Measurements from ENCODE around the gene ALG14. TPM values are rescaled to one million over a fixed set of nuclear protein-coding genes. Genes with fewer than 3 reads are reported as not detected.

The ALG14 gene
- total and polyA plus RNA-seq, 10 of the 15 experiments (the other 5 are each of a cell fraction or from before 2014, with no cell fraction given): 2.6 to 19.2 (median 7.5) TPM

DNA sequence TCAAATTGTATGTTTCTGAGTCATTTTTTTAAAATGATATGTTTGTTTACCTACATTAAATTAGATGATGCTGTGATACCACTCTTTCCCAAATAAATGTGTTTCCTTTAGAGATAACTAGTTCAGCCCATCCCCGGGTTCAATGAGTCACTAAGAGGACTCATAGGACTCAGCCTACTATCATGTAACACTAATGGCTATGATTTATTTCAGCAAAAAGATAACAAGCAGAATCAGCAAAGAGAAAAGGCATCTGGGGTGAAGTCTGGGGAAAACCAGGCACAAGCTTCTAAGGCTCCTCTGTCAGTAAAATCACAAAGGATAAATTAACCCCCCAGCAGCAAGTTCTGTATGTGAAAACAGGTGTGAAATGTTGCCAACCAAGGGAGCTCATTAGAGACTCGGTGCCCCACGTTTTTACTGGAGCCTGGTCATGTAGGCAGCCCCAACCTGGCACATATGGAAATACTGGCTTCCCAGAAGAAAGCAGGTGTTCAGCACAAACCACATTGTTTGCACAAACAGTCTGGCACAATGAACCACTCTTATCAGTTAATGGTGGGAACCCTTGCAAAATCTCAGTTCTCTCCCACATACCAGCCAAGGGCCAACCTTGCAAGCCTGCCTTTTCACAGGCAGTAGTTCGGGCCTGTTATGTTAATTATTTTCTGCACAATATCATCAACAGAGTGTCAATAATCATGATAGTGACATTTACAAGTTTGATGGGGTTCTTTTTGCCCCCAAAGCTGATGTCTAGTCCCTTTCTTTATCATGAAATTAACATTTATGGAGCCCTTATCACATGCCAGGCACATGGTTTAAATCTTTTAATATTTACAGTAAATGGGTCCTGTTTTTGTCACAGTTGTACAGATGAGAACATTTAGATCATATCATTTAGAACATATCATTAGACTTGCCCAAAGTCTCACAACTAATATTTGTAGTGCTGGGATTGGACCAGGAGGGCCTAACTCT is 122.8 kb downstream of the ALG14 start:
- Histone ChIP-seq H3K4me1 (ENCODE audit: control insufficient read depth, insufficient read depth, low read length) (no peaks in the 10 kb centered on the region), H3K4me3 (no peak overlapping the region), H3K79me2 (ENCODE audit: control insufficient read depth, insufficient read depth, low read length) (no peaks in the 10 kb centered on the region), H3K27ac (ENCODE audit: control insufficient read depth, insufficient read depth) (no peak overlapping the region), H4K20me1 (ENCODE audit: control insufficient read depth, insufficient read depth) (no peaks in the 10 kb centered on the region), H3K27me3 (replicated peaks in 1 of 2; ENCODE audit: control insufficient read depth in 2 of 2, insufficient read depth in 2 of 2, low read length in 1 of 2) (no peaks in the 10 kb centered on the region), H2AFZ (ENCODE audit: control insufficient read depth, low read depth, low read length) (no peak overlapping the region), H3K4me2 (ENCODE audit: control insufficient read depth, insufficient read depth) (no peak overlapping the region), H3K9ac (ENCODE audit: control insufficient read depth, insufficient read depth, low read length) (no peak overlapping the region), H3K36me3 (ENCODE audit: control insufficient read depth in 2 of 2, insufficient read depth in 2 of 2, low read length in 1 of 2) (no peaks in the 10 kb centered on the region), H3K9me3 (replicated peaks; ENCODE audit: control insufficient read depth, insufficient read depth, low read length) (no peaks in the 10 kb centered on the region)
- no peak for TF ChIP-seq SRF (IDR thresholded peaks at IDR 0.05; ENCODE audit: low read depth in 2 of 2, low read length in 2 of 2)
- TF ChIP-seq YBX1 (IDR thresholded peaks at IDR 0.05): no peak
- TF ChIP-seq KDM1A (IDR thresholded peaks at IDR 0.05; ENCODE audit: borderline replicate concordance): no peak
- TF ChIP-seq EGR1 (IDR thresholded peaks at IDR 0.05; ENCODE audit: borderline replicate concordance in 1 of 2, low read depth in 2 of 2, low read length in 2 of 2): no peak
- BruUV-seq (replicated peaks): no TSS peak
- DNase-seq (ENCODE audit: low read depth, low spot score): no peak
- no peak for ATAC-seq
- WGBS (ENCODE audit: insufficient coverage, insufficient replicate concordance, low lambda C conversion rate, missing lambda C conversion rate): 38% methylated on average over 4 of the region's 4 CpGs
- ChIA-PET CTCF (no interaction called here), RAD21 (ENCODE audit: unreplicated experiment) (no interaction called here), SMC1A (ENCODE audit: uncharacterized antibody, unreplicated experiment) (no interaction called here), POLR2A (no interaction called here)
- FAIRE-seq: no peak
- intact Hi-C loops (cut with micrococcal nuclease; ENCODE audit: unreplicated experiment) (no loop called here), in situ Hi-C loops (cut with MboI) (no loop called here)

DNA sequence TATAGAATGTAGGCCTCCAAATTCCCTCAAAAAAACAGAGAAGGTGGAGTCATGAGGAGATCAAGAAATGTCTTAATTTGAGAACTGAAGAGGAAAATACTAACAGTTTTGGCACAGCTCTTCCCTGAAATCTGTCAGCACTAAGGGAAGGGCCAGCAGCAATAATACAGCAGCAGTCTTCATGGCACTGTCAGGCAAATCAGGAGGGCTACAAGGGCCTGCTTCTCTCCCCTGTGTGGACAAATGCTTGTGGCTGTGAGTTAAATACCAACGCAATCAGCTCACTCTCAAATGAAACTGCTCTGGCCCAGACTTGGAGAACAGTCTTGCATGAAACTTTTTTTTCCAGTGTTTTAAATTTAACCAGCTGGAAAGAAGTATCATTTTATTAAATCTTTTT is 125.3 kb downstream of the ALG14 start:
- intact Hi-C loops (cut with micrococcal nuclease; ENCODE audit: unreplicated experiment): no loop called here
- no peaks in the 10 kb centered on the region for H3K36me3 ChIP-seq (ENCODE audit: control insufficient read depth in 2 of 2, insufficient read depth in 2 of 2, low read length in 1 of 2)

More for the DNA sequence above, 125.3 kb downstream of the ALG14 start:
- TF ChIP-seq HSF1 (IDR thresholded peaks at IDR 0.05; ENCODE audit: low read depth, low read length): no peak
- WGBS (ENCODE audit: insufficient coverage, insufficient replicate concordance, low lambda C conversion rate, missing lambda C conversion rate): 71% methylated on average over 1 of the region's 1 CpG
- SMC1A ChIA-PET (ENCODE audit: uncharacterized antibody, unreplicated experiment): interaction anchor here (1.2 kb wide), 1 partner anchor 93 kb away, joined by 4 read pairs; no protein-coding TSS in a partner anchor
- H3K27me3 ChIP-seq (replicated peaks in 1 of 2; ENCODE audit: control insufficient read depth in 2 of 2, insufficient read depth in 2 of 2, low read length in 1 of 2): no peaks in the 10 kb centered on the region; a peak in 1 of 4 replicates
- ATAC-seq: no peak
- H3K4me2 ChIP-seq (ENCODE audit: control insufficient read depth, insufficient read depth): no peak overlapping the region
- RAD21 ChIA-PET (ENCODE audit: unreplicated experiment): interaction anchor here (0.6 kb wide), 1 partner anchor 175 kb away, joined by 3 read pairs; no protein-coding TSS in a partner anchor
- no peak overlapping the region for H3K27ac ChIP-seq (ENCODE audit: control insufficient read depth, insufficient read depth)
- no peaks in the 10 kb centered on the region for H3K9me3 ChIP-seq (replicated peaks; ENCODE audit: control insufficient read depth, insufficient read depth, low read length)
- FAIRE-seq: no peak
- BruUV-seq (replicated peaks): no TSS peak
- H2AFZ ChIP-seq (ENCODE audit: control insufficient read depth, low read depth, low read length): no peak overlapping the region
- no peaks in the 10 kb centered on the region for H3K79me2 ChIP-seq (ENCODE audit: control insufficient read depth, insufficient read depth, low read length)
- CTCF ChIA-PET: interaction anchor here (0.5 kb wide), 1 partner anchor 127 kb away, joined by 3 read pairs; no protein-coding TSS in a partner anchor
- no peaks in the 10 kb centered on the region for H3K4me1 ChIP-seq (ENCODE audit: control insufficient read depth, insufficient read depth, low read length)
- POLR2A ChIA-PET: no interaction called here
- H3K9ac ChIP-seq (ENCODE audit: control insufficient read depth, insufficient read depth, low read length): no peak overlapping the region
- no peak overlapping the region for H3K4me3 ChIP-seq
- no peak for DNase-seq (ENCODE audit: low read depth, low spot score)
- H4K20me1 ChIP-seq (ENCODE audit: control insufficient read depth, insufficient read depth): no peaks in the 10 kb centered on the region
- in situ Hi-C loops (cut with MboI): no loop called here
